IgD-negative memory B cell (primary cell): ENCODE data around the gene AMPD2. TPM values are rescaled to one million over a fixed set of nuclear protein-coding genes. Genes with fewer than 3 reads are reported as not detected.
"Not testable (repeated sequence)": the region's sequence is repeated elsewhere in the genome, so short reads cannot be mapped to it uniquely, and the experiment has no call there.

Experiments used
- H3K27ac Mint-ChIP-seq, 3 donors: one replicate each; pipeline ENCODE4 v1.8.0; 2020 to 2022; ENCODE audit warnings: mild to moderate bottlenecking in 3 of 3, mixed read lengths in 3 of 3, moderate library complexity in 1 of 3
- H3K27me3 Mint-ChIP-seq: one replicate; pipeline ENCODE4 v1.8.0; 2021; ENCODE audit warnings: mixed read lengths
- H3K36me3 Mint-ChIP-seq: one replicate; pipeline ENCODE4 v1.8.0; 2020; ENCODE audit warnings: mild to moderate bottlenecking, mixed read lengths
- H3K4me1 Mint-ChIP-seq, 3 donors: one replicate each; pipeline ENCODE4 v1.8.0; 2020 to 2022; ENCODE audit warnings: mixed read lengths in 3 of 3, mild to moderate bottlenecking in 1 of 3
- H3K4me3 Mint-ChIP-seq, 4 donors: one replicate each; pipeline ENCODE4 v1.8.0; 2020 to 2022; ENCODE audit warnings: mild to moderate bottlenecking in 4 of 4, mixed read lengths in 4 of 4, moderate library complexity in 3 of 4
- H3K9me3 Mint-ChIP-seq, 3 donors: one replicate each; pipeline ENCODE4 v1.8.0; 2020 to 2021; ENCODE audit warnings: mixed read lengths in 3 of 3, mild to moderate bottlenecking in 1 of 3
- polyA plus RNA-seq: library from polyadenylated mRNA; unstranded; fragments of 300-500 nt; fragmentation: Illumina TruSeq; gene quantifications from one replicate; pipeline ENCODE4 v1.2.3, GENCODE V29; 2021

Gene AMPD2
- polyA plus RNA-seq, 1 donor from 2014 or later, result 40.7 TPM

DNA sequence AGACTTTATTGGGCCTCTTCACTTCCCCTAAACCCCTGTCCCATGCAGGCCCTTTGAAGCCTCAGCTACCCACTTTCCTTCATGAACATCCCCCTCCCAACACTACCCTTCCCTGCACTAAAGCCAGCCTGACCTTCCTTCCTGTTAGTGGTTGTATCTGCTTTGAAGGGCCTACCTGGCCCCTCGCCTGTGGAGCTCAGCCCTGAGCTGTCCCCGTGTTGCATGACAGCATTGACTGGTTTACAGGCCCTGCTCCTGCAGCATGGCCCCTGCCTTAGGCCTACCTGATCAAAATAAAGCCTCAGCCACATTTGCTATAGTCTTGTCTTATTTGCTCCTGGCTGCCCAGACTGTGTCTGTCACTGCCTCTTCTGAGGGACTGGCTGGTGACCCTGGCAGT, 41.8 kb downstream of the AMPD2 start:
- Mint-ChIP-seq H3K4me3 (no peak overlapping the region), H3K27me3 (no peaks in the 10 kb centered on the region), H3K9me3 (no peaks in the 10 kb centered on the region), H3K27ac (no peak overlapping the region), H3K4me1 (peaks cover 2 to 4% (median 3%) of the 10 kb centered on the region in 3 donors), H3K36me3 (peaks cover 2% of the 10 kb centered on the region)

DNA sequence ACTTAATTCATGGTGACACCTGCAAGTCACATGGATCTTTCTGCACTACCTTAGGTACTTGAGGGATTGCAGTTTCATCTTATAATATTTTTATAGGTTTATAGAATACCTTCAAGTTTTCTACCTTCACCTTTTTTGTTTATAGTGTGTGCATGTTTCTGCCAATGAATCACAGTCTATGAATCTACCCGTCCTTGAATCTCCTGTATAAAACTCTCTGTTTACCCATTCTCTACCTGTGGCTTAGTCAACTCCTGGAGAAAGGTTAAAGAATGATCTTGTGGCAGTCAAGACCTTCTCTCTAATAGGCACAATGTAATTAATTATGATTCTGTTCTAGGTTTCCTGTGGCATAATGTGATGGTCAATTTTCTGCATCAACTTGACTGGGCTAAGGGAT, 45.0 kb downstream of the AMPD2 start:
- Mint-ChIP-seq H3K4me3 (no peak overlapping the region), H3K27me3 (no peaks in the 10 kb centered on the region), H3K9me3 (no peaks in the 10 kb centered on the region), H3K4me1 (peaks cover 0 to 10% (median 8%) of the 10 kb centered on the region in 3 donors), H3K36me3 (peaks cover 6% of the 10 kb centered on the region), H3K27ac (no peak overlapping the region)

DNA sequence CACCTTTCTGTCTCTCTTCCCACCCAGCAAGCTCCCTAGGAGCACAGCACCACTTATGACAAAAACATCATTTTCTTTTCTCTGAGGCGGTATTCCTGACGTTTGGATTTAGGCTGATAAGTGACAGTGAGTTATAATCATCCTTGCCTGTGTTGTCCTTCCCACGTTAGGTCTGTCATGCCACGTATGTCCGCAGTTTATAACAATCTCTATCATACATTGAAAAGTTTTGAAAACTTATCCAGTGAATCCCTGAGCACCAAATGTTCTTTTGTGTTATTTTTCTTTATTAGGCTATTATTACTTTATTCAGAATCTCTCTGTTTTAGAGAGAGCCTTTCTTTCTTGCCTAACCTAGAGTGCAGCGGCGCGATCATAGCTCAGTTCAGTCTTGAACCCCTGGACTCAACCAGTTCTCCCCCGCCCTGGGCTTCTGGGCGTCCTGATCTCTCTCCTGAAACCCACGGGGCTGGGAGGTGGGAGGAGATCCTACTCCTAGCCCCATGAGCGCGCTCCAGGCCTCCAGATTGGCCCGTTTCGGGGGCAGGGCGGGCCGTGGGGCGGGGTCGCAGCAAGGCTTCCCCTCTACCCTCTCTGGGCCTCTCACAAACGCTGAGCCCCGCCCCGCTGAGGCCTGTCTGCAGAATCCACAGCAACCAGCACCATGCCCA, 48.0 kb downstream of the AMPD2 start, which contains the start of gene GSTM2:
Gene GSTM2 (plus strand): TSS at position 606 of the 671 bp plus-strand sequence. CDS start 59 bp downstream, at position 665.
- Mint-ChIP-seq H3K4me1 (peaks cover 0 to 12% (median 8%) of the 10 kb centered on the region in 3 donors), H3K9me3 (no peaks in the 10 kb centered on the region), H3K27ac (peak within 1 kb of the TSS in 1 of 3 donors; percentile 75), H3K4me3 (peak within 1 kb of the TSS; percentile 42 to 91 (median 82)), H3K36me3 (peaks cover 9% of the 10 kb centered on the region), H3K27me3 (no peaks in the 10 kb centered on the region)

DNA sequence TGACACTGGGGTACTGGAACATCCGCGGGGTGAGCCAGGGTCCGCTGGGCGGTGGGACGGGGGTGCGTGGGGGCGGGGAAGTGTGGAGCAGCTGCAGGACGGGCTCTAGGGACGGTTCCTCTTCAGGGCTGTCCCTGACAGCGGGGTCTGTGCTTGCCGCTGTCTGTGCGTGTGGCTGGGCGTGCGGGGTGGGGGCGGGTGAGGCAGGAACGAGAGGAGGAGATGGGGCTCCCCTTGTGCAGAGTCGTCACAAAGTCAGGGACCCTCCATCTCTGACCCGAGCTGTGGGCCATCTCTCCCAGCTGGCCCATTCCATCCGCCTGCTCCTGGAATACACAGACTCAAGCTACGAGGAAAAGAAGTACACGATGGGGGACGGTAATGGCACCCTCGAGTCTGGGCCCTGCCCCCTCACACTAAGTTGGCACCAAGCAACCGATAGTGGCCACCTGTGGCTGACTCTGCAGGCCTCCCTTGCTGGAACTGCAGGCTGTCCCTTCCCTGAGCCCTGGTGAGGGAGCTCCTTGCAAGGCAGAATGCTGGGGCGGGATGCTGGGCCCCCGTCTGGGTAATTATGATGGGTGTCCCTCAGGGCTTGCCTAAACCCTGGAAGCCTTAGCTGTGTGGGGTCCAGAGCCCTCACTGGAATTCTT, 48.6 kb downstream of the AMPD2 start:
- Mint-ChIP-seq H3K4me3 (peak overlapping the region; percentile 42 to 91 (median 82)), H3K27ac (peak overlapping the region in 1 of 3 donors; percentile 75), H3K4me1 (peaks cover 0 to 12% (median 8%) of the 10 kb centered on the region in 3 donors), H3K27me3 (no peaks in the 10 kb centered on the region), H3K9me3 (no peaks in the 10 kb centered on the region), H3K36me3 (peaks cover 8% of the 10 kb centered on the region)

DNA sequence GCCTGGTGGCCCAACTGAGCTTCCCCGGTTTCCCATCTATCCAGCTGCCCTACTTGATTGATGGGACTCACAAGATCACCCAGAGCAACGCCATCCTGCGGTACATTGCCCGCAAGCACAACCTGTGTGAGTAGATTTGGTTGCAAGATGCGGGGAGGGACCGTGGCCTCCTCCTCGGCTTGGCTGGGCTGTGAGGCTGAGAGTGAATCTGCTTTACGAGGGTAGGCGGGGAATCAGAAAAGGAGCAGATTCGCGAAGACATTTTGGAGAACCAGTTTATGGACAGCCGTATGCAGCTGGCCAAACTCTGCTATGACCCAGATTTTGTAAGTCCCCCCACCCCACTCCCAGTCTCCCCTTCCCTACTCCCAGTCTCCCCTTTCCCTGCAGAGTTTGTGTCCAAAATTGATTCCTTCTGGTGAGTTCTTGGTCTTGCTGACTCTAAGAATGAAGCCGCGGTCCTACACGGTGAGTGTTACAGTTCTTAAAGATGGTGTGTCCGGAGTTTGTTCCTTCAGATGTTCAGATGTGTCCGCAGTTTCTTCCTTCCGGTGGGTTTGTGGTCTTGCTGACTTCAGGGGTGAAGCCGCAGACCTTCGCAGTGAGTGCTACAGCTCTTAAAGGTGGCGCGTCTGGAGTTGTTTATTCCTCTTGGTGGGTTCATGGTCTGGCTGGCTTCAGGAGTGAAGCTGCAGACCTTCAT, 49.8 kb downstream of the AMPD2 start:
- Mint-ChIP-seq H3K27ac (peak overlapping the region in 1 of 3 donors; percentile 9), H3K9me3 (no peaks in the 10 kb centered on the region), H3K4me3 (peak overlapping the region; percentile 10 to 89 (median 61)), H3K36me3 (peaks cover 8% of the 10 kb centered on the region), H3K27me3 (no peaks in the 10 kb centered on the region), H3K4me1 (peaks cover 0 to 12% (median 8%) of the 10 kb centered on the region in 3 donors)

DNA sequence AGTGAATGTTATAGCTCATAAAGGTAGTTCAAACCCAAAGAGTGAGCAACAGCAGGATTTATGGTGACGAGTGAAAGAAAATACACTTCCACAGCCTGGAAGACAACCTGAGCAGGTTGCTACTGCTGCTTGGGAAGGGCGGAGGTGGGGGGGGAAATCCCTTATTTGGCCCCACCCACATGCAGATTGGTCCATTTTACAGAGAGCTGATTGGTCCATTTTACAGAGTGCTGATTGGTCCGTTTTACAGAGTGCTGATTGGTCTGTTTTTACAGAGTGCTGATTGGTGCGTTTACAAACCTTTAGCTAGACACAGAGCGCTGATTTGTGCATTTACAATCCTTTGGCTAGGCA, 50.3 kb downstream of the AMPD2 start:
- H3K4me1 Mint-ChIP-seq, result peaks cover 0 to 12% (median 8%) of the 10 kb centered on the region in 3 donors

DNA sequence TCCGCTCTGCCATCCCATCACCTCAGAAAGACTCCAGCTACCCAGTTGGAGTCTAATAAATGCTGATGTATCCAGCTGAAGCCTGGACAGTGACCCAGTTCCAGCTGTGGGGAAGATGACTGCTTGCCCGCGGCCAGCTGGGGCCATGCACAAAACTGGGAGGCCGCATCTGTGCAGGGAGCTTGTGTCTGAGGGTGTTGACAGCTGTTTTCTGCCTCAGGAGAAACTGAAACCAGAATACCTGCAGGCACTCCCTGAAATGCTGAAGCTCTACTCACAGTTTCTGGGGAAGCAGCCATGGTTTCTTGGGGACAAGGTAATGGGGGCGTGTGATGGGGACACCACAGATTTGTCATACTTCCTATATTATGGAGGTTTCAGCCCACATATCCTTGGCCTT, 51.4 kb downstream of the AMPD2 start:
- Mint-ChIP-seq H3K4me3 (no peak overlapping the region), H3K27me3 (no peaks in the 10 kb centered on the region), H3K27ac (no peak overlapping the region), H3K9me3 (no peaks in the 10 kb centered on the region), H3K36me3 (peaks cover 8% of the 10 kb centered on the region), H3K4me1 (peaks cover 0 to 12% (median 8%) of the 10 kb centered on the region in 3 donors)

More for the DNA sequence above, 50.3 kb downstream of the AMPD2 start:
- peak overlapping the region in 2 of 4 donors; percentile 30 to 89 for H3K4me3 Mint-ChIP-seq
- H3K27me3 Mint-ChIP-seq, H3K36me3 Mint-ChIP-seq, H3K27ac Mint-ChIP-seq, H3K9me3 Mint-ChIP-seq: not testable (repeated sequence)

DNA sequence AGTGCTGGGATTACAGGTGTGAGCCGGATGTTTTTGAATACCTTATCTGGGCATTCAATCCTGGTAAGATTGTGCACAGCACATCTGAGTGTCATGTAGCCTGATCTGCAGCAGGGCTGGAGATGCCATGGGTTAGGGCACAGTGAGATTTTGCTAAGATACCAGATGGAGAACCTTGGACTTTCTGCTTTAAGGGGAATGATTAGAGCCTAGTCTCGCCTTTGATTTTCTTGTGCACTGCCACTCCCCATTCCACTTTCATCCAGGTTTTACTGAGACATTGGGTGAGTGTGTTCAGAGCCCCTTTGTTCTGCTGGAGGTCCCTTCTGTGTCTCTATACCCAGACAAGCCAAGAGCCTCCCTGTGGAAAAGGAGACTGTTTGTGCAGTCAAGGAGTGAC, 54.2 kb downstream of the AMPD2 start:
- H3K27me3 Mint-ChIP-seq, H3K27ac Mint-ChIP-seq: not testable (repeated sequence)

DNA sequence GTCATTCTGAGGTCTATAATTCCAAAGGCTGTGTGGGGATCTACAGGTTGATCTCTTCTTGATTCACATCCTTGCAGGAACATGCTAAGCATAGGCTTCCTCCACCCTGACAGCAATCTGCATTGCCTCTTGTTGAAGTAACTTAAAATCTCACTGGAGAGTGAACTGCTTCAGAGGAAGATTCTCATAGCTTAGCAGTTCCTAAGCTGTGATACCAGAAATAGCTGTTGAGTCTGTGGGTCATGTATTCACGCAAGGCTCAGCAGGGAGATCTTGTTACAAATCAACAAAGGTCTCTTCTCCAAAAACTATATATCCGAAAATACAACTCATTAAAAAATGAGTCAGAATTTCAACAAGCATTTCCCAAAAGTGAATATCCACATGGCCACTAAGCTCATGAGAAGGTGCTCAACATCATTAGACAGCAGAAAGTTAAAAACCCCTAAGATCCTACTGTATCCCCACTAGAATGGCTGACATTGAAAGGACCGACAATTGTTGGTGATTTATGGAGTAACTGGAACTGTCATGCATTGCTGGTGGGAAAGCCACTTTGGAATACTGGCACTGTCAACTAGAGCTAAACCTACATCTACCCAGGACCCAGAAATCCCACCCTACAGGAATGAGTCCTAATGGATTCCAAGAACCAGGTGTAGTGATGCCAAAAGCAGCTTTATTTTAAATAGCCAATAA, 57.2 kb downstream of the AMPD2 start:
- not testable (repeated sequence) for H3K27ac Mint-ChIP-seq, H3K4me3 Mint-ChIP-seq, H3K9me3 Mint-ChIP-seq, H3K36me3 Mint-ChIP-seq, H3K27me3 Mint-ChIP-seq, H3K4me1 Mint-ChIP-seq

More for the DNA sequence above, 54.2 kb downstream of the AMPD2 start:
- H3K4me3 Mint-ChIP-seq, H3K36me3 Mint-ChIP-seq, H3K9me3 Mint-ChIP-seq, H3K4me1 Mint-ChIP-seq: not testable (repeated sequence)

DNA sequence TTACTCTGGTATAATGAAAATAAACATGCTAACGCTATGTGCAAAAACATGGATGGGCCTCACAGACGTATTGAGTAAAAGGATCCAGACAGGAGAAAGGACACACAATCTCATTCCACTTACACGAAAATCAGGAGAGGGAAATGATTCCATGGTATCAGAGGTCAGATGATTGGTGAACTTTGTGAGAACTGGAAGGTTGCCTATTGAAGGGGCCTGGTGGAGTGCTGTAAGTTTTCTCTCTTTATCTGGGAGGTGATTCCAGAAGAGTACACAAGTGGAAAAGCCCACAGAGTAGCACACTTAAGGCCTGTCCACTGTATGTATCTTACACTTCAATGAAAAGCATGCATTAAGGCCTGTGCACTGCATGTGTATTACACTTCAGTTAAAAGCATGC, 57.8 kb downstream of the AMPD2 start:
- Mint-ChIP-seq H3K4me1 (peaks cover 0 to 1% (median 0%) of the 10 kb centered on the region in 3 donors), H3K27ac (no peak overlapping the region), H3K27me3 (peaks cover 1% of the 10 kb centered on the region), H3K9me3 (no peaks in the 10 kb centered on the region), H3K36me3 (peaks cover 2% of the 10 kb centered on the region), H3K4me3 (no peak overlapping the region)

DNA sequence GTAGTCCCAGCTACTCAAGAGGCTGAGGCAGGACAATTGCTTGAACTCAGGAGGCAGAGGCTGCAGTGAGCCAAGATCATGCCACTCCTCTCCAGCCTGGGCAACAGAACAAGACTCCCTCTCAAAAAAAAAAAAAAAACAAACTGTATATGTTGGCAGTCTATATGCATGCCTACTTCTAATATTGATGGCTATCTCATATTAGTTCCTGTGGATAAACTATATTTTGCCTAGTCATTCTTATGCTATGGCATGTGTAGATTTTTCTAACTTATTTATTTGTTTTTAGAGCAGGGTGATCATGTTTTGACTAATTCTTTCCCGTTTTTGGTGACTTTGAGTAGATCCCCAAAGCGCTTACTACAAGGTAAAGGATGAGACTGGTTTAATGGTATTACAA, 59.0 kb downstream of the AMPD2 start:
- not testable (repeated sequence) for H3K4me1 Mint-ChIP-seq, H3K27ac Mint-ChIP-seq, H3K27me3 Mint-ChIP-seq, H3K4me3 Mint-ChIP-seq, H3K36me3 Mint-ChIP-seq, H3K9me3 Mint-ChIP-seq

Other genes with a start within 250 kb of the AMPD2 start
- gene SORT1, start 221.9 kb upstream of the AMPD2 start, polyA plus RNA-seq, result 0.09 TPM
- gene PSMA5, start 193.4 kb upstream of the AMPD2 start, polyA plus RNA-seq, result 77.1 TPM
- not detected for gene SYPL2, start 153.3 kb upstream of the AMPD2 start, polyA plus RNA-seq
- gene ATXN7L2, start 135.9 kb upstream of the AMPD2 start, polyA plus RNA-seq, result 7.3 TPM
- gene CYB561D1, start 125.7 kb upstream of the AMPD2 start, polyA plus RNA-seq, result 8.6 TPM
- gene AMIGO1, start 110.1 kb upstream of the AMPD2 start, polyA plus RNA-seq, result 0.88 TPM
- gene GPR61, start 80.0 kb upstream of the AMPD2 start, polyA plus RNA-seq, result not detected
- 8.1 TPM for gene GNAI3, start 71.2 kb upstream of the AMPD2 start, polyA plus RNA-seq
- gene GNAT2, start 221 bp upstream of the AMPD2 start, polyA plus RNA-seq, result not detected
- 22.3 TPM for gene GSTM4, start 36.3 kb downstream of the AMPD2 start, polyA plus RNA-seq
- gene GSTM2, start 48.2 kb downstream of the AMPD2 start, polyA plus RNA-seq, result 11.6 TPM
- gene GSTM1, start 68.0 kb downstream of the AMPD2 start, polyA plus RNA-seq, result not detected
- not detected for gene GSTM5, start 92.4 kb downstream of the AMPD2 start, polyA plus RNA-seq
- 4.6 TPM for gene GSTM3, start 121.2 kb downstream of the AMPD2 start, polyA plus RNA-seq
- not detected for gene EPS8L3, start 144.1 kb downstream of the AMPD2 start, polyA plus RNA-seq